Right lobe of liver (tissue), 4 donors: ENCODE data around the gene BCL11B.

Experiments used
- POLR2A ChIP-seq: fragments of 450-650 bp; IDR thresholded peaks from one replicate; pipeline ENCODE4 v1.6.1; 2017; ENCODE audit warnings: antibody characterized with exemption, mild to moderate bottlenecking
- TF ChIP-seq, protein P1 (sequence below), 4 donors: fragments of 200-600 bp in 3 of 4; fragments of 450-650 bp in 1 of 4; IDR thresholded peaks; one replicate each; pipeline versions ENCODE4 v1.5.1 to v1.8.0; 2016 to 2022; ENCODE audit warnings: antibody characterized with exemption in 4 of 4, mild to moderate bottlenecking in 2 of 4
- donor health status: DM: no; HTN: no; CAD: no.
- donor health status: DM: no; HTN: no; CAD: no.
- donor health status: DM: no; HTN: yes; CAD: no.

GRCh38 chr14:99318091-99318958 is 46.3 kb upstream of the BCL11B start:
- TF ChIP-seq, protein P1, sequence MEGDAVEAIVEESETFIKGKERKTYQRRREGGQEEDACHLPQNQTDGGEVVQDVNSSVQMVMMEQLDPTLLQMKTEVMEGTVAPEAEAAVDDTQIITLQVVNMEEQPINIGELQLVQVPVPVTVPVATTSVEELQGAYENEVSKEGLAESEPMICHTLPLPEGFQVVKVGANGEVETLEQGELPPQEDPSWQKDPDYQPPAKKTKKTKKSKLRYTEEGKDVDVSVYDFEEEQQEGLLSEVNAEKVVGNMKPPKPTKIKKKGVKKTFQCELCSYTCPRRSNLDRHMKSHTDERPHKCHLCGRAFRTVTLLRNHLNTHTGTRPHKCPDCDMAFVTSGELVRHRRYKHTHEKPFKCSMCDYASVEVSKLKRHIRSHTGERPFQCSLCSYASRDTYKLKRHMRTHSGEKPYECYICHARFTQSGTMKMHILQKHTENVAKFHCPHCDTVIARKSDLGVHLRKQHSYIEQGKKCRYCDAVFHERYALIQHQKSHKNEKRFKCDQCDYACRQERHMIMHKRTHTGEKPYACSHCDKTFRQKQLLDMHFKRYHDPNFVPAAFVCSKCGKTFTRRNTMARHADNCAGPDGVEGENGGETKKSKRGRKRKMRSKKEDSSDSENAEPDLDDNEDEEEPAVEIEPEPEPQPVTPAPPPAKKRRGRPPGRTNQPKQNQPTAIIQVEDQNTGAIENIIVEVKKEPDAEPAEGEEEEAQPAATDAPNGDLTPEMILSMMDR (IDR thresholded peaks at IDR 0.05): no peak
- TF ChIP-seq POLR2A: no peak
